GM19023 (cell line): ENCODE measurements around the gene FUCA1.
"Not testable (repeated sequence)": the region's sequence is repeated elsewhere in the genome, so short reads cannot be mapped to it uniquely, and the experiment has no call there.

ENCODE experiments used
- ATAC-seq: cut with Tn5 transposase; IDR thresholded peaks from one replicate; pipeline ENCODE4 v1.9.1; 2021; ENCODE audit warnings: mild to moderate bottlenecking, moderate library complexity; ENCODE audit not compliant: unreplicated experiment

Gene FUCA1

GRCh38 chr1:23867895-23868556, at the start of gene FUCA1:
FUCA1 (minus strand) TSS chr1:23868290; CDS start chr1:23868286, 4 bp downstream.
- ATAC-seq: peak; percentile 90

GRCh38 chr1:23916209-23917131, 48.4 kb upstream of the FUCA1 start:
- ATAC-seq: no peak

DNA sequence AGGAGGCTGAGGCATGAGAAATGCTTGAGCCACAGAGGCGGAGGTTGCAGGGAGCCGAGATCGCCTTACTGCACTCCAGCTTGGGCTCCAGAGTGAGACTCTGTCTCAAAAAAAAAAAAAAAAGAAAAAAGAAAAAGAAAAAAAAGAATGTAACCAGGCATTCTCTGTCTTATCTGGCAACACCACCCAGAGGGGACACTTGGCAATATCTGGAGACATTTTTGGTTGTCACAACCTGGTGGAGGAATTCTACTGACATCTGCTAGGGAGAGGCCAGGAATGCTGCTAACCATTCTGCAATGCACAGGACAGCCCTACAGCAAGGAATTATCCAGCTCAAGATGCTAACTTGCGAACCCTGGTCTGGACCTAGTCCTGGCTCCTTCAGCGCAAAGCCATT, 47.4 kb upstream of the FUCA1 start:
- no peak for ATAC-seq

GRCh38 chr1:23914921-23915320, 46.8 kb upstream of the FUCA1 start:
- no peak for ATAC-seq

DNA sequence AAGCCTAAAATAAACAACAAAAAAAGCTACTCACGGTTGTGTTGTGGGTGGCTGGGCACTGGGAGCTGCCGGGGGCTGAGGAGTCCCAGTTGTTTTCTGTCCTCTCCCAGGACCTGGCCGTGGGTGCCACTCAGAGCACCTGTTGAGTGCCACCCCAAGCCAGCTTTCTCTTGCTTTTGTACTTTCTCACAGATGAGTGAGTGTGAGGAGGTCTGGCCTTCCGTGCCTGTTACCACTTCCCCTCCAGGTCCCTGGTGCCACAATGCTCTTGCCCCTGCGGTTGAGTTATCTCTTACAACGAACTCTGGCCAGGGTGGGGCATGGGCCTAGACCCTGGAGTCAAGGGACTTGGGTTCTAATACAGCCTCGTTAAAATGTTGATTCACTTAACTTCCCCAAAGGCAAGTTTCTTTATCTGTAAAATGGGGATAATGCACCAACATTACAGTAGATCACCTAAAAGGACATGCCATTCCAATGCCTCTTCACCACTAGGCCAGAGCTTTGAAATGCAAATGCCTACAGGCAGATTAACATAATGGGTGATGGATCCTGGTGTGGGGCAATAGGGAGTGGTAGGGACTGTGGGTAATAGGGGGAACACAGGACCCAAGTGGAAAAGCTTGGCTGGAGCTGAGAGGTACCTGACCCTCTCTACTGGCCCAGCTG, 45.3 kb upstream of the FUCA1 start, which contains the start of gene CNR2:
TSS of gene CNR2 (minus strand) at position 151 of the 669 bp plus-strand sequence. CDS start 37,745 bp downstream, outside the sequence.
- no peak for ATAC-seq

- no peak for ATAC-seq
Measured at GRCh38 chr1:23911921-23912320, 43.8 kb upstream of the FUCA1 start.

GRCh38 chr1:23910553-23911246, 42.6 kb upstream of the FUCA1 start:
- ATAC-seq: no peak

GRCh38 chr1:23910144-23910543, 42.1 kb upstream of the FUCA1 start:
- ATAC-seq: no peak

DNA sequence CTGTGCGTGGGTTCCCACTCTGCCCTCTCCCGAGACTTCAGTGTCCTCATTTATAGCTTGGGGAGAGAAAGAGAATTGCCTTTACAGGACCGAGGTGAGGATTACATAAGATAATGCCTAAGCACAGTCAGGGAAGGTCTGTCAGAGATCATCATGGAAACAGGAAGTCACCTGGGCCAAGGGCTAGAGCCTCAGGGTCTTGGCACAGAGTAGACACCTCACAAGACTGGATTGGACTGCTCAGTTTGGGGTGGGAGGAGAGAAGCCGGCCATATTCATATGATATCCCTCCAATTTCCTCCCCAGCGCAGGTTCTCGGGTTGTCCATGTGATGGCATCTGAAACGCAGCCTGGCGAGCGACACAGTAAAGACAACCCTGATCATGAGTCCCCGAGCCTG, 41.3 kb upstream of the FUCA1 start:
- no peak for ATAC-seq

- no peak for ATAC-seq
Measured at GRCh38 chr1:23908453-23909341, 40.6 kb upstream of the FUCA1 start.

DNA sequence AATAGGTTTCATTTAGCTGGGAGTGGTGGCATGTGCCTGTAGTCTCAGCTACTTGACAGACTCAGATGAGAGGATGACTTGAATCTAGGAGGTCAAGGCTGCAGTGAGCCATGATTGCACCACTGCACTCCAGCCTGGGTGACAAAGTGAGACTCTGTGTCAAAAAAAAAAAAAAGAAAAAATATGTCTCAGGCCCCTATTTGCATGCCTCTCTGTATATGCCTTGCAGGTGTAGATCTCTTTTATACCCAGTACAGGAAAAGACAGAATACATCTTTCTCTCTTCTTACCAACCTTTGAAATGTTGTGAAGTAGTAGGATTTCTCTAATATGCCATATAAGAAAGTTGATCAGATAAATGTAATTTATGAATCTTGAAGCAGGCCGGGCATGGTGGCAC, 38.6 kb upstream of the FUCA1 start:
- ATAC-seq: no peak

DNA sequence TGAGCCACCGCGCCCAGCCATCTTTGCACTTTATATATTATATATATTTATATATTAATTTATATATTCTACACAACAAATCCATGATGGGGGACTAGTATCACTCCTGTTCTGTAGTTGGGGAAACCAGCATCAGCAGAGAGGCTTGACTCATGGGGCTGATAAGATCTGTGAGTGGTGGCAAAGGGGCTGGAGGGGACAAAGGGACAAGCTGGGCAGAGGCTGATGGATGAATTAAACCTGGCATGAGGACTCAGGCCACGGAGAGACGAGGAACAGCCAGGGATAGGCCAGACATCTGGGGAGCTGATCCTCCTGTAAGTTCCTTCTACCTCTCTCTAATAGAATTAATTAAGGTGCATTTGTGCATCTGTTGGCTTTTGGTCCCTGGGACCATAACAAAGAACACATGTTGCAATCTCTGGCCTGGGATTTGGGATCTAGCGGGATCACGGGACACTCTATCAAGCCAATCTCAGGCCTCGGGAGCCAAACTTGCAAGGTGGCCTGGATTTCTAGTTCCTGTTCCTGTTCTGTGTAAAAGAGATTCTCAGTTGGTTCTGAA, 37.5 kb upstream of the FUCA1 start:
- no peak for ATAC-seq

- peak; percentile 41 for ATAC-seq
Measured at GRCh38 chr1:23904748-23905357, 36.8 kb upstream of the FUCA1 start.

DNA sequence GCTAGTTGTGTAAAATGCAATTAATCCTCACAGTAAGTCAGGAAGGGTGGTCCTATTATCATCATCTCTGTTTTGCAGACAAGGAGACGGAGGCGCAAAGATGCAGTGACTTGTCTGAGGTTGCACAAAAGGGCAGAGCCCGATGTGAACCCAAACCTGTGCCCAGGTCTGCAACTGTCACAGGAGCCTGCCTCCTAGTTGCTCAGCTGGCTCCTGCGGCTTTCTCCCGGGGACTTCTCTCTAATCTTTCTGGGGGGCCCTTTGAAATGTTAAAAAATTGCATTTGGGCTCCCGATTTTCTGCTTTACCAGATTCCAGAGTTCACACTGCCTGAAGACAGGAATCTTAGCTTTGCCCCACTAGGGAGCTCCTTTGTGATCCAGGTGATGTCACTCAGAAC, 35.7 kb upstream of the FUCA1 start:
- ATAC-seq: no peak

GRCh38 chr1:23902321-23903278, 34.5 kb upstream of the FUCA1 start:
- no peak for ATAC-seq

DNA sequence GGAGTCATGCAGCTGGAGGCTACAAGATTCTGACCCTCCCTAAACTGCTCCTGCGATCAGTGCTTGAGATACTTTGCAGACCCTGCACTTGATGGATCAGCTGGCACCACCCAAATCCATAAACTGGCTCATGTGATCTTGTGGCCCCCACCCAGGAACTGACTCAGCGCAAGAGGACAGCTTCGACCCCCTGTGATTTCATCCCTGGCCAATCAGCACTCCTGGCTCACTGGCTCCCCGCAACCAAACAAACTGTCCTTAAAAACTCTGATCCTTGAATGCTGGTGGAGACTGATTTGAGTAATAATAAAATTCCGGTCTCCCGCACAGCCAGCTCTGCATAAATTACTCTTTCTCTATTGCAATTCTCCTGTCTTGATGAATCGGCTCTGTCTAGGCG, 31.9 kb upstream of the FUCA1 start:
- not testable (repeated sequence) for ATAC-seq

DNA sequence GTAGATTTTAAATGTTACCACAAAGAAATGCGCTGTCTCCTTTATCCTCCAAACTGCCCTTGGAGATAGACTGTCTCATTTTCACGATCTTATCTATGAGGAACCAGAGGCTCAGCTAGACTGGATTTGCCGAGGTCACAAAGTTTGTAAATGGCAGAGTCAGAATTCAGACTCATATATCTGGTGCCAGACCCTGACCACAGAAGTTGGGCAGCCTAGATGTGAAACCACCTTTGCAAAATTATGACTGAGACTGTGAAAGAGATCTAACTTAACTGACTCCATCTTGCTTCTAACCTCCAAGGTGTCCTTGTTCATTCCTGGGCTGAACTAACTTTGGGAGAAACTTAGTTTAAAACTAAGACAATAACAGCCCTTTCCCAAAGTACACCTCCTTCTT, 31.0 kb upstream of the FUCA1 start:
- no peak for ATAC-seq

DNA sequence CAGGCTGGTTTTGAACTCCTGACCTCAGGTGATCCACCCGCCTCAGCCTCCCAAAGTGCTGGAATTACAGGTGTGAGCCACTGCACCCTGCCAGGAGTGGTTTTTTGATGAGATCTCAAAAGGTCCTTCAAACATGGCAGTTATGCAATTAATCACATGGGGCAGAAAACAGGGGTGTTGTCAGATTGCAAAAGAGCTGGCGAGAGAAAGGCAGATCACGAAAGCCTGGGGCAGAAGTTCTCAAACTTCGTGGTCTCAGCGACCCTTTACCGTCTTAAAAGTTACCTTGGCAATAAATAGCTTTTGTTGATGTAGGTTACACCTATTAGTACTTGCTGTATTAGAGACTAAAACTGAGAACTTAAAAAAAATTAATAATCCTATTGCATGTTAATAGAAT, 29.0 kb upstream of the FUCA1 start:
- no peak for ATAC-seq
